ENCODE measurements around the gene DDAH1. TPM values are rescaled to one million over a fixed set of nuclear protein-coding genes. Genes with fewer than 3 reads are reported as not detected.

Gene DDAH1
- total and polyA plus RNA-seq, 4 donors: 13.6 to 57.2 (median 38.7) TPM

- no peaks in the 10 kb centered on the region for H3K36me3 ChIP-seq (ENCODE audit: control insufficient read depth in 4 of 4, insufficient read depth in 4 of 4, low read length in 4 of 4)
- H3K27ac ChIP-seq (ENCODE audit: low read depth in 1 of 2, low read length in 1 of 2): no peak overlapping the region
- no peaks in the 10 kb centered on the region for H3K4me1 ChIP-seq (ENCODE audit: control insufficient read depth in 5 of 5, insufficient read depth in 5 of 5, low read length in 5 of 5)
- H3K4me3 ChIP-seq: no peak overlapping the region
- no peak for DNase-seq
- WGBS, 2 donors: 92 to 97% methylated on average over 3 of the region's 3 CpGs
- ATAC-seq (ENCODE audit: insufficient read depth, low FRiP score): no peak
- TF ChIP-seq CTCF (IDR thresholded peaks at IDR 0.05; ENCODE audit: control extremely low read depth, extremely low read depth): no peak
- no peak overlapping the region for H3K9ac ChIP-seq (ENCODE audit: insufficient read depth in 1 of 2, low read length in 2 of 2)
- no peaks in the 10 kb centered on the region for H3K27me3 ChIP-seq (ENCODE audit: control insufficient read depth in 3 of 3, insufficient read depth in 3 of 3, low read length in 2 of 3)
- no peaks in the 10 kb centered on the region for H3K9me3 ChIP-seq (ENCODE audit: control insufficient read depth in 4 of 4, insufficient read depth in 3 of 4, low read length in 3 of 4)
These were observed 20.6 kb upstream of the DDAH1 start for GRCh38 chr1:85485516-85485915.

DNA sequence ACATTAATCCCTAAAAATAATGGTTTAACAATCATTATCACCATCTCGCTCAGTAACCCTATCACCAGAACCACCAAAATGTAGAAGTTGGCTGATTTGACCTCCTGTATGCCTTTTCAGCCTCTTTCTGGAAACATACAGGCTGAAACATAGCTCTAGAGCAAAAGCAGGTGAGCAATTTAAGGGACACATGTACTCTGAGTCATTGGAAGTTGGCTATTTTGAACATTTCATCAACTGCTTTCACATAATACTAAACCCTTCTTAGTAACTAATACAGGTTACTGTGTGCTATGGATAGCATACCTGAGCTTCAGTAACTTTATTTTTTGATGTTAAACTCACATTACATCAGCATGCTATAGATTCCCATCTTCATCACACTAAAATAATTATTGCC lies 19.8 kb upstream of the DDAH1 start:
- no peak for TF ChIP-seq CTCF (IDR thresholded peaks at IDR 0.05; ENCODE audit: control extremely low read depth, extremely low read depth)

GRCh38 chr1:85484264-85484663 lies 19.3 kb upstream of the DDAH1 start:
- no peaks in the 10 kb centered on the region for H3K27me3 ChIP-seq (ENCODE audit: control insufficient read depth in 3 of 3, insufficient read depth in 3 of 3, low read length in 2 of 3)
- no peak for TF ChIP-seq CTCF (IDR thresholded peaks at IDR 0.05; ENCODE audit: control extremely low read depth, extremely low read depth)
- DNase-seq (no peak), ATAC-seq (ENCODE audit: insufficient read depth, low FRiP score) (no peak)
- H3K36me3 ChIP-seq (ENCODE audit: control insufficient read depth in 4 of 4, insufficient read depth in 4 of 4, low read length in 4 of 4): no peaks in the 10 kb centered on the region
- no peaks in the 10 kb centered on the region for H3K4me1 ChIP-seq (ENCODE audit: control insufficient read depth in 5 of 5, insufficient read depth in 5 of 5, low read length in 5 of 5)
- WGBS, 2 donors: 94 to 97% methylated on average over 2 of the region's 2 CpGs
- H3K27ac ChIP-seq (ENCODE audit: low read depth in 1 of 2, low read length in 1 of 2): no peak overlapping the region
- no peaks in the 10 kb centered on the region for H3K9me3 ChIP-seq (ENCODE audit: control insufficient read depth in 4 of 4, insufficient read depth in 3 of 4, low read length in 3 of 4)
- no peak overlapping the region for H3K4me3 ChIP-seq
- H3K9ac ChIP-seq (ENCODE audit: insufficient read depth in 1 of 2, low read length in 2 of 2): no peak overlapping the region

More for the DNA sequence above, 19.8 kb upstream of the DDAH1 start:
- H3K4me1 ChIP-seq (ENCODE audit: control insufficient read depth in 5 of 5, insufficient read depth in 5 of 5, low read length in 5 of 5): no peaks in the 10 kb centered on the region
- no peaks in the 10 kb centered on the region for H3K9me3 ChIP-seq (ENCODE audit: control insufficient read depth in 4 of 4, insufficient read depth in 3 of 4, low read length in 3 of 4)
- ATAC-seq (ENCODE audit: insufficient read depth, low FRiP score): no peak
- H3K4me3 ChIP-seq: no peak overlapping the region
- no peaks in the 10 kb centered on the region for H3K36me3 ChIP-seq (ENCODE audit: control insufficient read depth in 4 of 4, insufficient read depth in 4 of 4, low read length in 4 of 4)
- H3K27ac ChIP-seq (ENCODE audit: low read depth in 1 of 2, low read length in 1 of 2): no peak overlapping the region
- WGBS, 2 donors: 96 to 100% methylated on average over 1 of the region's 1 CpG
- no peak overlapping the region for H3K9ac ChIP-seq (ENCODE audit: insufficient read depth in 1 of 2, low read length in 2 of 2)
- no peak for DNase-seq
- no peaks in the 10 kb centered on the region for H3K27me3 ChIP-seq (ENCODE audit: control insufficient read depth in 3 of 3, insufficient read depth in 3 of 3, low read length in 2 of 3)

DNA sequence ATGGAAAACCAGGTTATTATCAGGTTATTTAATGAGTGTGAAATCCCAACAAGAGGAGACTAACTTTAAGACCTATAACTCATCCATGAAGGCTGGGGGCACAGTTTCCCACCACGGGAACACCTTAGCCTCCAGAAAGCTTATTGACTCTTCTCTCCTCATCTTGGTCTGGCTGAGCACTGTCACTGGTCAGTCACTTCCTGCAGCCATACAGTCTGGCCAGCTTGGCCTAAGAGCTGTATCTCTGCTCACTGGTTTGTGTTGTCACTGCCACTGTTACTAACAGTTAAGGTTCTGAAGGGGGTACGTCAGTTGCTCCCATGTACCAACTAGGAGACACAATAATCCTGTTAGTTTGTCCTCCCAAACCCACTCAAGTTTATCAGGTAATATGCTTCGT lies 16.7 kb upstream of the DDAH1 start:
- no peaks in the 10 kb centered on the region for H3K4me1 ChIP-seq (ENCODE audit: control insufficient read depth in 5 of 5, insufficient read depth in 5 of 5, low read length in 5 of 5)
- H3K9me3 ChIP-seq (ENCODE audit: control insufficient read depth in 4 of 4, insufficient read depth in 3 of 4, low read length in 3 of 4): no peaks in the 10 kb centered on the region
- no peaks in the 10 kb centered on the region for H3K36me3 ChIP-seq (ENCODE audit: control insufficient read depth in 4 of 4, insufficient read depth in 4 of 4, low read length in 4 of 4)
- H3K27me3 ChIP-seq (ENCODE audit: control insufficient read depth in 3 of 3, insufficient read depth in 3 of 3, low read length in 2 of 3): no peaks in the 10 kb centered on the region
- no peak overlapping the region for H3K4me3 ChIP-seq
- 94 to 96% methylated on average over 3 of the region's 3 CpGs for WGBS, 2 donors
- no peak for TF ChIP-seq CTCF (IDR thresholded peaks at IDR 0.05; ENCODE audit: control extremely low read depth, extremely low read depth)
- DNase-seq: no peak
- no peak for ATAC-seq (ENCODE audit: insufficient read depth, low FRiP score)
- no peak overlapping the region for H3K27ac ChIP-seq (ENCODE audit: low read depth in 1 of 2, low read length in 1 of 2)
- H3K9ac ChIP-seq (ENCODE audit: insufficient read depth in 1 of 2, low read length in 2 of 2): no peak overlapping the region
